HEK293 (cell line): Measurements from ENCODE around the gene ZNF569.
A peak's percentile ranks its signal among the peaks of the same experiment; 100 is the strongest.

Source experiments
- GLIS1 ChIP-seq: fragments of 450-650 bp; formaldehyde crosslinking; IDR thresholded peaks from 2 replicates; pipeline ENCODE4 v1.5.1; 2016; ENCODE audit warnings: missing biosample characterization, missing genetic modification characterization
- REPIN1 ChIP-seq: fragments of 450-650 bp; formaldehyde crosslinking; IDR thresholded peaks from 2 replicates; pipeline ENCODE4 v1.5.1; 2017; ENCODE audit warnings: missing biosample characterization, missing genetic modification characterization, low read depth
- ZBTB17 ChIP-seq: fragments of 450-650 bp; formaldehyde crosslinking; IDR thresholded peaks from 2 replicates; pipeline ENCODE4 v1.5.1; 2016; ENCODE audit warnings: missing biosample characterization, missing genetic modification characterization
- ZBTB48 ChIP-seq: fragments of 450-650 bp; formaldehyde crosslinking; IDR thresholded peaks from 2 replicates; pipeline ENCODE4 v1.5.1; 2016; ENCODE audit warnings: missing biosample characterization, missing genetic modification characterization
- ZNF10 ChIP-seq: fragments of 450-650 bp; formaldehyde crosslinking; IDR thresholded peaks from 2 replicates; pipeline ENCODE4 v1.5.1; 2017; ENCODE audit warnings: missing biosample characterization, missing genetic modification characterization
- ZNF175 ChIP-seq: fragments of 450-650 bp; formaldehyde crosslinking; IDR thresholded peaks from 2 replicates; pipeline ENCODE4 v1.5.1; 2016; ENCODE audit warnings: missing biosample characterization, missing genetic modification characterization
- ZNF19 ChIP-seq: fragments of 450-650 bp; formaldehyde crosslinking; IDR thresholded peaks from 2 replicates; pipeline ENCODE4; 2016; ENCODE audit warnings: missing biosample characterization, missing genetic modification characterization, low read depth
- ZNF280D ChIP-seq: fragments of 450-650 bp; formaldehyde crosslinking; IDR thresholded peaks from 2 replicates; pipeline ENCODE4 v1.5.1; 2016; ENCODE audit warnings: missing biosample characterization, missing genetic modification characterization
- ZNF398 ChIP-seq: fragments of 450-650 bp; formaldehyde crosslinking; IDR thresholded peaks from 2 replicates; pipeline ENCODE4 v1.5.1; 2017; ENCODE audit warnings: missing biosample characterization, missing genetic modification characterization
- ZNF473 ChIP-seq: fragments of 450-650 bp; formaldehyde crosslinking; IDR thresholded peaks from 2 replicates; pipeline ENCODE4 v1.5.1; 2017; ENCODE audit warnings: missing biosample characterization, missing genetic modification characterization
- ZNF488 ChIP-seq: fragments of 450-650 bp; formaldehyde crosslinking; IDR thresholded peaks from 2 replicates; pipeline ENCODE4 v1.5.1; 2016; ENCODE audit warnings: missing biosample characterization, missing genetic modification characterization
- ZNF518A ChIP-seq: fragments of 450-650 bp; formaldehyde crosslinking; conservative IDR thresholded peaks from 2 replicates; pipeline ENCODE4 v1.5.1; 2016; ENCODE audit warnings: low read depth, missing biosample characterization, missing genetic modification characterization
- ZNF596 ChIP-seq: fragments of 450-650 bp; IDR thresholded peaks from 2 replicates; pipeline ENCODE4 v1.5.0; 2018; ENCODE audit warnings: missing biosample characterization, mild to moderate bottlenecking, missing genetic modification characterization, moderate library complexity
- ZNF701 ChIP-seq: fragments of 450-650 bp; formaldehyde crosslinking; IDR thresholded peaks from 2 replicates; pipeline ENCODE4 v1.5.1; 2016; ENCODE audit warnings: missing biosample characterization, missing genetic modification characterization
- TF ChIP-seq, protein P1 (sequence below): fragments of 450-650 bp; formaldehyde crosslinking; IDR thresholded peaks from 2 replicates; pipeline ENCODE4 v1.5.1; 2016; ENCODE audit warnings: missing biosample characterization, missing genetic modification characterization
- TF ChIP-seq, protein P2 (sequence below): fragments of 450-650 bp; formaldehyde crosslinking; IDR thresholded peaks from 2 replicates; pipeline ENCODE4 v1.5.1; 2016; ENCODE audit warnings: missing biosample characterization, missing genetic modification characterization
- TF ChIP-seq, protein P3 (sequence below): fragments of 450-650 bp; formaldehyde crosslinking; IDR thresholded peaks from 2 replicates; pipeline ENCODE4 v1.5.1; 2017; ENCODE audit warnings: missing biosample characterization, missing genetic modification characterization
- TF ChIP-seq, protein P4 (sequence below): fragments of 450-650 bp; formaldehyde crosslinking; IDR thresholded peaks from 2 replicates; pipeline ENCODE4 v1.5.1; 2016; ENCODE audit warnings: missing biosample characterization, missing genetic modification characterization
- TF ChIP-seq, protein P5 (sequence below): fragments of 450-650 bp; formaldehyde crosslinking; IDR thresholded peaks from 2 replicates; pipeline ENCODE4 v1.5.1; 2016; ENCODE audit warnings: missing biosample characterization, missing genetic modification characterization

The ZNF569 gene

DNA sequence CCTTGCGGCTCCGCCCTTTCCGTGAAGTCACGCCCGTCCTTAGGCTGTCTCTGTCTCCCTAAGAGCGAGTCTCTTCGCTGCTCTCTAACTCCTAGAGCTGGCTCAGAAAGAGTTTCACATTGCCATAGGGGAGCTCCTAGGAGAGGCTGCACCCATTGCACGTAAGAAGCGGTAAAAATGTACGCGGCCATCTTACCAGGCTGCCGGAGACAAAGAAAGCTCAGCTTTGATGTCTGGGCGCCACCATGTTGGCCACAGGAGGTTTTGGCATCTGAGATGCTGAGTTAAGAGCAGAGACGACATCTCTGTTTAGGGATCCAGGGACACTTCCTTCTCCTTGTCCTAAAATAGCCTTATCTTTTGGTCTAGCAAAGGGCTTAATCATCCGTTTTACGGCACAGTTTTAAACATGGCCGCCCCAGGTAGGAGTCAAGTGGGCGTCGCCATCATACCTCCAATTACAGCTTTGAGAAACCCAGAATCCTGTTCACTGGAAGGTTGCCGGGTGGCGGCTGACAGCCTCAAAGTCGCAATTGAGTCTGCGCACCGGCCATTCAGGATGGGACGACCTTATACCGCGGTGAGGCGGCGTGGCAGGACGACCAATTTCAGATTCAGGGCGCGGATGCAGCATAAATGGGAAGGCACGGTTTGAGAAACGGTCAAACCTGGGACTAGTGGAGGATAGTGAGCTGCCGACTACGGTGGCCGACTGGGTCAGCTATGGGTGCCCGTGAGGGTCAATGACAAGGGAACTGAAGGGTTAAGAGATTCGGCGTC lies 39.3 kb upstream of the ZNF569 start, which contains the start of gene ZNF793 (continued):
- TF ChIP-seq ZNF280D, result peak; percentile 85
- TF ChIP-seq ZNF488 (tag by site-specific recombination), result no peak; the same call in 1 of the 2 replicates
- peak; percentile 85; the same call in 1 of the 2 replicates for TF ChIP-seq REPIN1 (tag by site-specific recombination)
- TF ChIP-seq, protein P1, sequence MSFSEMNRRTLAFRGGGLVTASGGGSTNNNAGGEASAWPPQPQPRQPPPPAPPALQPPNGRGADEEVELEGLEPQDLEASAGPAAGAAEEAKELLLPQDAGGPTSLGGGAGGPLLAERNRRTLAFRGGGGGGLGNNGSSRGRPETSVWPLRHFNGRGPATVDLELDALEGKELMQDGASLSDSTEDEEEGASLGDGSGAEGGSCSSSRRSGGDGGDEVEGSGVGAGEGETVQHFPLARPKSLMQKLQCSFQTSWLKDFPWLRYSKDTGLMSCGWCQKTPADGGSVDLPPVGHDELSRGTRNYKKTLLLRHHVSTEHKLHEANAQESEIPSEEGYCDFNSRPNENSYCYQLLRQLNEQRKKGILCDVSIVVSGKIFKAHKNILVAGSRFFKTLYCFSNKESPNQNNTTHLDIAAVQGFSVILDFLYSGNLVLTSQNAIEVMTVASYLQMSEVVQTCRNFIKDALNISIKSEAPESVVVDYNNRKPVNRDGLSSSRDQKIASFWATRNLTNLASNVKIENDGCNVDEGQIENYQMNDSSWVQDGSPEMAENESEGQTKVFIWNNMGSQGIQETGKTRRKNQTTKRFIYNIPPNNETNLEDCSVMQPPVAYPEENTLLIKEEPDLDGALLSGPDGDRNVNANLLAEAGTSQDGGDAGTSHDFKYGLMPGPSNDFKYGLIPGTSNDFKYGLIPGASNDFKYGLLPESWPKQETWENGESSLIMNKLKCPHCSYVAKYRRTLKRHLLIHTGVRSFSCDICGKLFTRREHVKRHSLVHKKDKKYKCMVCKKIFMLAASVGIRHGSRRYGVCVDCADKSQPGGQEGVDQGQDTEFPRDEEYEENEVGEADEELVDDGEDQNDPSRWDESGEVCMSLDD (tag by site-specific recombination), result no peak; the same call in 1 of the 2 replicates
- TF ChIP-seq, protein P2, sequence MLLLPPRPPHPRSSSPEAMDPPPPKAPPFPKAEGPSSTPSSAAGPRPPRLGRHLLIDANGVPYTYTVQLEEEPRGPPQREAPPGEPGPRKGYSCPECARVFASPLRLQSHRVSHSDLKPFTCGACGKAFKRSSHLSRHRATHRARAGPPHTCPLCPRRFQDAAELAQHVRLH (tag by site-specific recombination), result peak; percentile 96
- TF ChIP-seq, protein P3, sequence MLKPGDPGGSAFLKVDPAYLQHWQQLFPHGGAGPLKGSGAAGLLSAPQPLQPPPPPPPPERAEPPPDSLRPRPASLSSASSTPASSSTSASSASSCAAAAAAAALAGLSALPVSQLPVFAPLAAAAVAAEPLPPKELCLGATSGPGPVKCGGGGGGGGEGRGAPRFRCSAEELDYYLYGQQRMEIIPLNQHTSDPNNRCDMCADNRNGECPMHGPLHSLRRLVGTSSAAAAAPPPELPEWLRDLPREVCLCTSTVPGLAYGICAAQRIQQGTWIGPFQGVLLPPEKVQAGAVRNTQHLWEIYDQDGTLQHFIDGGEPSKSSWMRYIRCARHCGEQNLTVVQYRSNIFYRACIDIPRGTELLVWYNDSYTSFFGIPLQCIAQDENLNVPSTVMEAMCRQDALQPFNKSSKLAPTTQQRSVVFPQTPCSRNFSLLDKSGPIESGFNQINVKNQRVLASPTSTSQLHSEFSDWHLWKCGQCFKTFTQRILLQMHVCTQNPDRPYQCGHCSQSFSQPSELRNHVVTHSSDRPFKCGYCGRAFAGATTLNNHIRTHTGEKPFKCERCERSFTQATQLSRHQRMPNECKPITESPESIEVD, result no peak; the same call in 1 of the 2 replicates
- TF ChIP-seq ZNF473, result no peak
- peak; percentile 87 for TF ChIP-seq ZBTB48
- TF ChIP-seq ZNF596 (tag by site-specific recombination), result no peak; the same call in 1 of the 2 replicates
- no peak for TF ChIP-seq ZNF10
- TF ChIP-seq, protein P4, sequence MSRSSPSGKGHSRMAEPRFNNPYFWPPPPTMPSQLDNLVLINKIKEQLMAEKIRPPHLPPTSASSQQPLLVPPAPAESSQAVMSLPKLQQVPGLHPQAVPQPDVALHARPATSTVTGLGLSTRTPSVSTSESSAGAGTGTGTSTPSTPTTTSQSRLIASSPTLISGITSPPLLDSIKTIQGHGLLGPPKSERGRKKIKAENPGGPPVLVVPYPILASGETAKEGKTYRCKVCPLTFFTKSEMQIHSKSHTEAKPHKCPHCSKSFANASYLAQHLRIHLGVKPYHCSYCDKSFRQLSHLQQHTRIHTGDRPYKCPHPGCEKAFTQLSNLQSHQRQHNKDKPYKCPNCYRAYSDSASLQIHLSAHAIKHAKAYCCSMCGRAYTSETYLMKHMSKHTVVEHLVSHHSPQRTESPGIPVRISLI (tag by site-specific recombination), result no peak
- peak; percentile 96 for TF ChIP-seq ZBTB17
- no peak for TF ChIP-seq ZNF175 (tag by site-specific recombination)
- TF ChIP-seq ZNF19 (tag by site-specific recombination), result peak; percentile 84; the same call in 1 of the 2 replicates
- peak; percentile 54 for TF ChIP-seq ZNF518A (tag by site-specific recombination)
- TF ChIP-seq GLIS1 (tag by site-specific recombination), result no peak
- TF ChIP-seq, protein P5, sequence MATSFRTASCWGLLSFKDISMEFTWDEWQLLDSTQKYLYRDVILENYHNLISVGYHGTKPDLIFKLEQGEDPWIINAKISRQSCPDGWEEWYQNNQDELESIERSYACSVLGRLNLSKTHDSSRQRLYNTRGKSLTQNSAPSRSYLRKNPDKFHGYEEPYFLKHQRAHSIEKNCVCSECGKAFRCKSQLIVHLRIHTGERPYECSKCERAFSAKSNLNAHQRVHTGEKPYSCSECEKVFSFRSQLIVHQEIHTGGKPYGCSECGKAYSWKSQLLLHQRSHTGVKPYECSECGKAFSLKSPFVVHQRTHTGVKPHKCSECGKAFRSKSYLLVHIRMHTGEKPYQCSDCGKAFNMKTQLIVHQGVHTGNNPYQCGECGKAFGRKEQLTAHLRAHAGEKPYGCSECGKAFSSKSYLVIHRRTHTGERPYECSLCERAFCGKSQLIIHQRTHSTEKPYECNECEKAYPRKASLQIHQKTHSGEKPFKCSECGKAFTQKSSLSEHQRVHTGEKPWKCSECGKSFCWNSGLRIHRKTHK (tag by site-specific recombination), result no peak
- TF ChIP-seq ZNF398 (tag by site-specific recombination), result no peak
- TF ChIP-seq ZNF701, result no peak
